HepG2 (cell line): ENCODE measurements around the gene KISS1. TPM values are rescaled to one million over a fixed set of nuclear protein-coding genes. Genes with fewer than 3 reads are reported as not detected.

Experiments
- ARNT2 ChIP-seq: sonication (generic); formaldehyde crosslinking; IDR thresholded peaks from 2 replicates; pipeline ENCODE4 v1.8.0; 2022; ENCODE audit warnings: mild to moderate bottlenecking, low read depth, missing genetic modification reagents, moderate library complexity
- EP300 ChIP-seq, 3 experiments: sonication (generic) in 1 of 3; formaldehyde crosslinking in 1 of 3; IDR thresholded peaks; 2 replicates each; pipeline versions ENCODE4 v1.5.1 to v1.6.1; 2011 to 2020; ENCODE audit warnings: low read depth in 2 of 3, low read length in 2 of 3, borderline replicate concordance in 1 of 3, improper control_type of control experiment in 1 of 3, mild to moderate bottlenecking in 1 of 3, missing genetic modification reagents in 1 of 3, moderate library complexity in 1 of 3
- FOXA3 ChIP-seq: IDR thresholded peaks from 2 replicates; pipeline ENCODE4 v1.6.1; 2016; ENCODE audit warnings: missing genetic modification reagents, missing compliant biosample characterization
- NFKBIZ ChIP-seq: IDR thresholded peaks from 2 replicates; pipeline ENCODE4 v1.6.1; 2018; ENCODE audit warnings: missing genetic modification reagents, missing compliant biosample characterization
- PHF21A ChIP-seq: sonication (generic); formaldehyde crosslinking; IDR thresholded peaks from 2 replicates; pipeline ENCODE4 v1.5.0; 2020; ENCODE audit warnings: mild to moderate bottlenecking, missing genetic modification reagents
- POLR2G ChIP-seq: fragments of 200-400 bp; formaldehyde crosslinking; IDR thresholded peaks from 2 replicates; pipeline ENCODE4 v1.6.1; 2018; ENCODE audit warnings: mild to moderate bottlenecking, low read depth, low read length, moderate library complexity
- PTBP1 ChIP-seq: fragments of 200-400 bp; formaldehyde crosslinking; IDR thresholded peaks from 2 replicates; pipeline ENCODE4 v1.6.1; 2018; ENCODE audit warnings: low read length, low read depth; ENCODE audit not compliant: poor library complexity, severe bottlenecking
- RAD51 ChIP-seq: fragments of 450-650 bp; IDR thresholded peaks from 2 replicates; pipeline ENCODE4 v1.6.1; 2016; ENCODE audit warnings: borderline replicate concordance
- RBFOX2 ChIP-seq: fragments of 200-400 bp; formaldehyde crosslinking; IDR thresholded peaks from 2 replicates; pipeline ENCODE4 v1.6.1; 2017; ENCODE audit warnings: low read depth, mild to moderate bottlenecking, low read length
- RXRA ChIP-seq: sonication (generic); formaldehyde crosslinking; IDR thresholded peaks from 2 replicates; pipeline ENCODE4 v1.5.1; 2020; ENCODE audit warnings: missing genetic modification reagents
- SETDB1 ChIP-seq: sonication (generic); formaldehyde crosslinking; IDR thresholded peaks from 2 replicates; pipeline ENCODE4 v1.5.1; 2020; ENCODE audit warnings: missing genetic modification reagents, mild to moderate bottlenecking, borderline replicate concordance
- SMAD3 ChIP-seq: sonication (generic); formaldehyde crosslinking; IDR thresholded peaks from 2 replicates; pipeline ENCODE4 v1.4.0; 2020; ENCODE audit warnings: missing genetic modification reagents
- SRSF1 ChIP-seq: fragments of 200-400 bp; formaldehyde crosslinking; optimal IDR thresholded peaks from 2 replicates; pipeline ENCODE3; 2017; ENCODE audit warnings: mild to moderate bottlenecking, low read depth, low read length, moderate library complexity
- TEAD3 ChIP-seq: optimal IDR thresholded peaks from 2 replicates; pipeline ENCODE3; 2016; ENCODE audit warnings: borderline replicate concordance
- TOE1 ChIP-seq: sonication (generic); formaldehyde crosslinking; IDR thresholded peaks from 2 replicates; pipeline ENCODE4 v1.4.0; 2020; ENCODE audit warnings: mild to moderate bottlenecking, missing genetic modification reagents
- TRIM24 ChIP-seq: sonication (generic); formaldehyde crosslinking; IDR thresholded peaks from 2 replicates; pipeline ENCODE4 v1.8.0; 2022; ENCODE audit warnings: mild to moderate bottlenecking, missing genetic modification reagents
- WIZ ChIP-seq: sonication (generic); formaldehyde crosslinking; IDR thresholded peaks from 2 replicates; pipeline ENCODE4 v1.5.1; 2020; ENCODE audit warnings: mild to moderate bottlenecking, missing genetic modification reagents
- ZNF235 ChIP-seq: sonication (generic); formaldehyde crosslinking; IDR thresholded peaks from 2 replicates; pipeline ENCODE4 v1.8.1; 2023; ENCODE audit warnings: mild to moderate bottlenecking, missing genetic modification reagents, borderline replicate concordance
- ZNF382 ChIP-seq: sonication (generic); formaldehyde crosslinking; IDR thresholded peaks from 2 replicates; pipeline ENCODE4 v1.5.0; 2020; ENCODE audit warnings: missing genetic modification reagents, mild to moderate bottlenecking, borderline replicate concordance
- ZNF589 ChIP-seq: sonication (generic); formaldehyde crosslinking; conservative IDR thresholded peaks from 2 replicates; pipeline ENCODE4 v1.8.0; 2022; ENCODE audit warnings: mild to moderate bottlenecking, moderate library complexity, missing genetic modification reagents
- ZNF607 ChIP-seq: sonication (generic); formaldehyde crosslinking; IDR thresholded peaks from 2 replicates; pipeline ENCODE4 v1.5.1; 2020; ENCODE audit warnings: missing genetic modification reagents, mild to moderate bottlenecking, borderline replicate concordance
- ZNF672 ChIP-seq: sonication (generic); formaldehyde crosslinking; IDR thresholded peaks from 2 replicates; pipeline ENCODE4 v1.8.1; 2022; ENCODE audit warnings: missing genetic modification reagents
- ZNF747 ChIP-seq: sonication (generic); formaldehyde crosslinking; IDR thresholded peaks from 2 replicates; pipeline ENCODE4 v1.8.1; 2023; ENCODE audit warnings: missing genetic modification reagents, mild to moderate bottlenecking, borderline replicate concordance
- ZNF816 ChIP-seq: sonication (generic); formaldehyde crosslinking; IDR thresholded peaks from 2 replicates; pipeline ENCODE4 v1.8.0; 2022; ENCODE audit warnings: missing genetic modification reagents, mild to moderate bottlenecking, borderline replicate concordance
- ZNF83 ChIP-seq: sonication (generic); formaldehyde crosslinking; IDR thresholded peaks from 2 replicates; pipeline ENCODE4 v1.4.0; 2020; ENCODE audit warnings: missing genetic modification reagents, mild to moderate bottlenecking, borderline replicate concordance
- polyA plus RNA-seq, 8 experiments: library from polyadenylated mRNA; depleted of rRNA in 3 of 8; stranded (reverse) in 7 of 8; unstranded in 1 of 8; fragments of >200 nt; fragmentation: Illumina TruSeq in 4 of 8; extraction: Trizol in 4 of 8; gene quantifications; 2 replicates each; pipeline versions ENCODE4 v1.2.1 to v1.2.3, GENCODE V29; 2011 to 2016; ENCODE audit warnings: low read depth in 4 of 8, missing spikeins in 1 of 8, mixed read lengths in 1 of 8; ENCODE audit not compliant: insufficient read depth in 1 of 8
- total RNA-seq, 5 experiments: library from RNA; depleted of rRNA; stranded (reverse); fragments of >200 nt; fragmentation: Illumina TruSeq; extraction: Trizol; gene quantifications; 2 replicates each; pipeline ENCODE4 v1.2.3, GENCODE V29; 2016; ENCODE audit warnings: low read depth in 1 of 5
- TF ChIP-seq, protein P1 (sequence below): sonication (generic); formaldehyde crosslinking; IDR thresholded peaks from 2 replicates; pipeline ENCODE4 v1.5.0; 2020; ENCODE audit warnings: mild to moderate bottlenecking, missing genetic modification reagents
- TF ChIP-seq, protein P2 (sequence below): sonication (generic); formaldehyde crosslinking; IDR thresholded peaks from 2 replicates; pipeline ENCODE4 v1.5.1; 2020; ENCODE audit warnings: mild to moderate bottlenecking, missing genetic modification reagents, moderate library complexity
- TF ChIP-seq, protein P3 (sequence below): sonication (generic); formaldehyde crosslinking; IDR thresholded peaks from 2 replicates; pipeline ENCODE4 v1.8.1; 2023; ENCODE audit warnings: mild to moderate bottlenecking, missing genetic modification reagents, borderline replicate concordance

KISS1 gene
- total and polyA plus RNA-seq, 2 of the 13 experiments (the other 11 are each of a cell fraction or from before 2014, with no cell fraction given), result 0.24 to 0.80 TPM

DNA sequence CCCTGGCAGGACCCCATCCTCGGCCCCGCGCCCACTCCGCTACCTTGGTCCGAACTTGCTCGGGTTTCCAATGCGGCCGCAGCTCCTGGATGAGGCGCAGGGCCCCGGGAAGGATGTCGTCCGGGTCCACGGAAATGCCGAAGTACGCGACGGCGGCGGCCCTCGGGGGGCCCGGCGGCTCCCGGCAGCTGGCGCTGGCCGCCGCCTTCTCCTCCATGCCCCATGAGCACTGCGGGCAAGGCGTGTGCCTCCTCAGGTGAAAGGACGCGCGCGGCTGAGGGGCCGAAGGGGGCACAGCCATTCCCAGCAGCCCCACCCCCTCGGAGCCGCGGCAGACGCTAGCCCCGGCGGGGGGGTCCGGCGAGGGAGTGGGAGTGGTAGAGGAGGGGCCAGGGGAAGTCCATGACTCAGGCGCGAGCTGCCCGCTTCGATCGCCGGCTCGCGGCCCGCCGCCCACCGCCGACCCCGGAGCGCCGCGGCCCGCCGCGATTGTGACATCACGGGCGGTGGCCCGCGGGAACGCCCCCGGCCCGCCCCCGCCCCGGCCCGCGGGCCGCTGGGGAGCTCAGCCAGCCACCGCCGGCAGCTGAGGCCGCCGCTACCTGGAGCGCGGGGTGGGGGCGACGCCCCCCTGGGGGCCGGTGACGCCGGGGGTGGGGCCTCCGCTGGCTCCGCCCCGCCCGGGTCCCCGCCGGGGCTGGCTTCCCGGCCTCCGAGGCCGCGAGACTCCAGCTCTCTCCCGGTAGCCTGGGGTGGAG is 44.6 kb downstream of the KISS1 start, which contains the start of gene ETNK2 (continued):
- TF ChIP-seq RAD51 (no peak), PTBP1 (no peak), RBFOX2 (peak; percentile 59; the same call in 1 of the 2 replicates), FOXA3 (CRISPR knock-in tag) (0 out of 2 replicates have a peak, but pooled peaks have one; percentile 14), TOE1 (CRISPR knock-in tag) (no peak), TRIM24 (CRISPR knock-in tag) (no peak), SRSF1 (no peak), ZNF589 (CRISPR knock-in tag) (no peak), WIZ (CRISPR knock-in tag) (no peak), ZNF747 (no peak), SETDB1 (no peak), ZNF607 (peak; percentile 63; the same call in 1 of the 2 replicates), ZNF672 (CRISPR knock-in tag) (no peak), ZNF382 (no peak), PHF21A (CRISPR knock-in tag) (0 out of 2 replicates have a peak, but pooled peaks have one; percentile 25), ARNT2 (CRISPR knock-in tag) (no peak), ZNF816 (CRISPR knock-in tag) (no peak), SMAD3 (no peak), RXRA (CRISPR knock-in tag) (0 out of 2 replicates have a peak, but pooled peaks have one; percentile 21), ZNF83 (no peak), EP300 (IDR thresholded peaks at IDR 0.05; ENCODE audit: low read depth in 2 of 2, low read length in 2 of 2) (no peak), EP300 (CRISPR knock-in tag; IDR thresholded peaks at IDR 0.05; ENCODE audit: borderline replicate concordance) (no peak), NFKBIZ (CRISPR knock-in tag) (no peak), TEAD3 (CRISPR knock-in tag) (no peak), ZNF235 (CRISPR knock-in tag) (no peak), POLR2G (no peak)
- TF ChIP-seq, protein P1, sequence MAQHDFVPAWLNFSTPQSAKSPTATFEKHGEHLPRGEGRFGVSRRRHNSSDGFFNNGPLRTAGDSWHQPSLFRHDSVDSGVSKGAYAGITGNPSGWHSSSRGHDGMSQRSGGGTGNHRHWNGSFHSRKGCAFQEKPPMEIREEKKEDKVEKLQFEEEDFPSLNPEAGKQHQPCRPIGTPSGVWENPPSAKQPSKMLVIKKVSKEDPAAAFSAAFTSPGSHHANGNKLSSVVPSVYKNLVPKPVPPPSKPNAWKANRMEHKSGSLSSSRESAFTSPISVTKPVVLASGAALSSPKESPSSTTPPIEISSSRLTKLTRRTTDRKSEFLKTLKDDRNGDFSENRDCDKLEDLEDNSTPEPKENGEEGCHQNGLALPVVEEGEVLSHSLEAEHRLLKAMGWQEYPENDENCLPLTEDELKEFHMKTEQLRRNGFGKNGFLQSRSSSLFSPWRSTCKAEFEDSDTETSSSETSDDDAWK, result no peak
- TF ChIP-seq, protein P2, sequence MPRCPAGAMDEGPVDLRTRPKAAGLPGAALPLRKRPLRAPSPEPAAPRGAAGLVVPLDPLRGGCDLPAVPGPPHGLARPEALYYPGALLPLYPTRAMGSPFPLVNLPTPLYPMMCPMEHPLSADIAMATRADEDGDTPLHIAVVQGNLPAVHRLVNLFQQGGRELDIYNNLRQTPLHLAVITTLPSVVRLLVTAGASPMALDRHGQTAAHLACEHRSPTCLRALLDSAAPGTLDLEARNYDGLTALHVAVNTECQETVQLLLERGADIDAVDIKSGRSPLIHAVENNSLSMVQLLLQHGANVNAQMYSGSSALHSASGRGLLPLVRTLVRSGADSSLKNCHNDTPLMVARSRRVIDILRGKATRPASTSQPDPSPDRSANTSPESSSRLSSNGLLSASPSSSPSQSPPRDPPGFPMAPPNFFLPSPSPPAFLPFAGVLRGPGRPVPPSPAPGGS (CRISPR knock-in tag), result no peak
- TF ChIP-seq, protein P3, sequence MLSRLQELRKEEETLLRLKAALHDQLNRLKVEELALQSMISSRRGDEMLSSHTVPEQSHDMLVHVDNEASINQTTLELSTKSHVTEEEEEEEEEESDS (CRISPR knock-in tag), result no peak
